Neural progenitor cell (in vitro differentiated cells): ENCODE results near the gene MAML3. TPM values are rescaled to one million over a fixed set of nuclear protein-coding genes. Genes with fewer than 3 reads are reported as not detected.

Experiments
- DNase-seq: peaks from one replicate; pipeline ENCODE4 v3.0.0-alpha.2; 2016; ENCODE audit warnings: low spot score
- H2AFZ ChIP-seq: fragments of 200-600 bp; sonication (generic); replicated peaks from 2 replicates; pipeline ENCODE4 v1.6.1; 2016; ENCODE audit warnings: antibody characterized with exemption
- H3F3A ChIP-seq: fragments of 200-600 bp; sonication (generic); 2 replicates; pipeline ENCODE4 v1.6.1; 2016; ENCODE audit warnings: antibody characterized with exemption, low read depth
- H3K27ac ChIP-seq: fragments of 200-600 bp; sonication (generic); 2 replicates; pipeline ENCODE4 v1.5.1; 2016; ENCODE audit warnings: mild to moderate bottlenecking
- H3K27me3 ChIP-seq: fragments of 200-600 bp; sonication (generic); 2 replicates; pipeline ENCODE4 v1.6.1; 2016; ENCODE audit warnings: mild to moderate bottlenecking, moderate library complexity
- H3K36me3 ChIP-seq: fragments of 200-600 bp; sonication (generic); 2 replicates; pipeline ENCODE4 v1.5.1; 2016
- H3K4me1 ChIP-seq: fragments of 200-600 bp; sonication (generic); 2 replicates; pipeline ENCODE4 v1.6.1; 2016; ENCODE audit warnings: mixed run types
- H3K4me2 ChIP-seq: fragments of 200-600 bp; sonication (generic); 2 replicates; pipeline ENCODE4 v1.6.1; 2016
- H3K4me3 ChIP-seq: fragments of 200-600 bp; sonication (generic); 2 replicates; pipeline ENCODE4 v1.5.1; 2016
- H3K79me2 ChIP-seq: fragments of 200-600 bp; sonication (generic); 2 replicates; pipeline ENCODE4 v1.6.1; 2016; ENCODE audit warnings: low read depth
- H3K9ac ChIP-seq: fragments of 200-600 bp; sonication (generic); 2 replicates; pipeline ENCODE4 v1.6.1; 2016
- H3K9me3 ChIP-seq: fragments of 200-600 bp; sonication (generic); 2 replicates; pipeline ENCODE4 v1.5.1; 2016; ENCODE audit warnings: low read depth
- H4K20me1 ChIP-seq: fragments of 200-600 bp; sonication (generic); 2 replicates; pipeline ENCODE4 v1.6.1; 2016; ENCODE audit warnings: low read depth
- H3K27ac Mint-ChIP-seq: 3 replicates; pipeline ENCODE4 v1.8.0; 2021; ENCODE audit warnings: mixed read lengths
- H3K27me3 Mint-ChIP-seq: 2 replicates; pipeline ENCODE4 v1.8.0; 2022; ENCODE audit warnings: low read depth, mild to moderate bottlenecking, inconsistent platforms, moderate library complexity, mixed read lengths; ENCODE audit not compliant: insufficient read depth
- H3K36me3 Mint-ChIP-seq: 3 replicates; pipeline ENCODE4 v1.8.0; 2021; ENCODE audit warnings: mixed read lengths
- H3K4me1 Mint-ChIP-seq: 3 replicates; pipeline ENCODE4 v1.8.0; 2021; ENCODE audit warnings: mixed read lengths
- H3K4me3 Mint-ChIP-seq: 3 replicates; pipeline ENCODE4 v1.8.0; 2021; ENCODE audit warnings: mild to moderate bottlenecking, moderate library complexity, mixed read lengths
- H3K9me3 Mint-ChIP-seq: 3 replicates; pipeline ENCODE4 v1.8.0; 2020; ENCODE audit warnings: mixed read lengths
- CTCF ChIP-seq: fragments of 200-600 bp; sonication (generic); IDR thresholded peaks from 2 replicates; pipeline ENCODE4 v1.5.1; 2017; ENCODE audit warnings: antibody characterized with exemption, mild to moderate bottlenecking
- EZH2 ChIP-seq: fragments of 200-600 bp; sonication (generic); IDR thresholded peaks from 2 replicates; pipeline ENCODE4 v1.6.1; 2017; ENCODE audit warnings: antibody characterized with exemption, mild to moderate bottlenecking, moderate library complexity
- EZH2phosphoT487 ChIP-seq: fragments of 200-600 bp; sonication (generic); IDR thresholded peaks from 2 replicates; pipeline ENCODE4 v1.6.1; 2017; ENCODE audit warnings: antibody characterized with exemption
- total RNA-seq: library from RNA; depleted of rRNA; stranded (reverse); fragments of >200 nt; gene quantifications from 2 replicates; pipeline ENCODE4 v1.2.3, GENCODE V29; 2015; ENCODE audit warnings: low replicate concordance

The MAML3 gene
- total RNA-seq, 1 donor from 2014 or later: 14.4 TPM

GRCh38 chr4:139726615-139727014 is 427.4 kb downstream of the MAML3 start:
- Histone ChIP-seq H3K4me3 (no peak overlapping the region), H3F3A (no peaks in the 10 kb centered on the region), H3K79me2 (no peaks in the 10 kb centered on the region), H3K27me3 (no peaks in the 10 kb centered on the region), H4K20me1 (no peaks in the 10 kb centered on the region), H3K36me3 (no peaks in the 10 kb centered on the region), H3K9me3 (no peaks in the 10 kb centered on the region), H3K4me1 (peaks cover 8% of the 10 kb centered on the region), H3K4me2 (no peak overlapping the region), H3K9ac (no peak overlapping the region), H2AFZ (no peak overlapping the region), H3K27ac (no peak overlapping the region)
- Mint-ChIP-seq H3K36me3 (peaks cover 8% of the 10 kb centered on the region), H3K4me1 (peaks cover 16% of the 10 kb centered on the region), H3K27me3 (no peaks in the 10 kb centered on the region), H3K9me3 (no peaks in the 10 kb centered on the region), H3K27ac (no peak overlapping the region), H3K4me3 (no peak overlapping the region)
- DNase-seq: no peak
- TF ChIP-seq CTCF (no peak), EZH2 (no peak), EZH2phosphoT487 (no peak)

GRCh38 chr4:139725236-139725635 is 428.7 kb downstream of the MAML3 start:
- Mint-ChIP-seq H3K9me3 (no peaks in the 10 kb centered on the region), H3K27ac (no peak overlapping the region), H3K4me1 (peaks cover 16% of the 10 kb centered on the region), H3K27me3 (no peaks in the 10 kb centered on the region), H3K36me3 (peaks cover 10% of the 10 kb centered on the region), H3K4me3 (no peak overlapping the region)
- no peak overlapping the region for H3K27ac ChIP-seq
- TF ChIP-seq EZH2 (no peak), CTCF (no peak), EZH2phosphoT487 (no peak)
- no peaks in the 10 kb centered on the region for H4K20me1 ChIP-seq
- H3K36me3 ChIP-seq: no peaks in the 10 kb centered on the region
- no peaks in the 10 kb centered on the region for H3K27me3 ChIP-seq
- no peak overlapping the region for H3K4me2 ChIP-seq
- no peaks in the 10 kb centered on the region for H3K9me3 ChIP-seq
- DNase-seq: no peak
- H3K4me3 ChIP-seq: no peak overlapping the region
- H2AFZ ChIP-seq: no peak overlapping the region
- H3K4me1 ChIP-seq: peaks cover 8% of the 10 kb centered on the region
- no peaks in the 10 kb centered on the region for H3K79me2 ChIP-seq
- H3F3A ChIP-seq: no peaks in the 10 kb centered on the region
- H3K9ac ChIP-seq: no peak overlapping the region

- Histone ChIP-seq H3K27ac (no peak overlapping the region), H3F3A (no peaks in the 10 kb centered on the region), H2AFZ (no peak overlapping the region), H3K27me3 (no peaks in the 10 kb centered on the region), H3K79me2 (no peaks in the 10 kb centered on the region), H3K36me3 (no peaks in the 10 kb centered on the region), H3K9ac (no peak overlapping the region), H3K4me1 (no peaks in the 10 kb centered on the region), H4K20me1 (no peaks in the 10 kb centered on the region), H3K4me2 (no peak overlapping the region), H3K9me3 (no peaks in the 10 kb centered on the region), H3K4me3 (no peak overlapping the region)
- TF ChIP-seq EZH2phosphoT487 (no peak), EZH2 (no peak), CTCF (no peak)
- Mint-ChIP-seq H3K27ac (no peak overlapping the region), H3K4me3 (no peak overlapping the region), H3K27me3 (peaks cover 7% of the 10 kb centered on the region), H3K4me1 (peaks cover 5% of the 10 kb centered on the region), H3K9me3 (no peaks in the 10 kb centered on the region), H3K36me3 (peaks cover 24% of the 10 kb centered on the region)
- DNase-seq: no peak
Measured at GRCh38 chr4:139721789-139722188, 432.2 kb downstream of the MAML3 start.
